Adrenal gland (tissue), 12 donors: ENCODE results near the gene PUSL1. TPM values are rescaled to one million over a fixed set of nuclear protein-coding genes. Genes with fewer than 3 reads are reported as not detected.

ENCODE experiments used
- DNase-seq, 7 donors: peaks; one replicate each; pipeline ENCODE4 v3.0.0-alpha.2; 2019 to 2020
- H3K27ac ChIP-seq, 5 donors: fragments of 200-600 bp; sonication (generic) in 4 of 5; 1 replicate in 3 of 5; 2 replicates in 2 of 5; pipeline versions ENCODE4 v1.5.1 to v1.8.0; 2016 to 2020; ENCODE audit warnings: mild to moderate bottlenecking in 1 of 5
- H3K27me3 ChIP-seq: fragments of 200-600 bp; 2 replicates; pipeline ENCODE4 v1.8.0; 2021
- H3K36me3 ChIP-seq, 2 donors: fragments of 200-600 bp; replicated peaks in 1 of 2; 1 replicate in 1 of 2; 2 replicates in 1 of 2; pipeline versions ENCODE4 v1.5.1 to v1.8.0; 2018 to 2022
- H3K4me1 ChIP-seq, 2 donors: fragments of 200-600 bp; replicated peaks in 1 of 2; 1 replicate in 1 of 2; 2 replicates in 1 of 2; pipeline versions ENCODE4 v1.5.1 to v1.8.0; 2018 to 2021
- H3K4me3 ChIP-seq, 4 donors: fragments of 200-600 bp; sonication (generic) in 3 of 4; one replicate each; pipeline ENCODE4 v1.5.1; 2016 to 2018
- H3K9me3 ChIP-seq, 3 donors: fragments of 200-600 bp; sonication (generic) in 1 of 3; replicated peaks in 1 of 3; 1 replicate in 2 of 3; 2 replicates in 1 of 3; pipeline versions ENCODE4 v1.5.1 to v1.8.0; 2016 to 2021
- POLR2A ChIP-seq, 2 donors: fragments of 450-650 bp; IDR thresholded peaks; one replicate each; pipeline ENCODE4 v1.6.1; 2017; ENCODE audit warnings: antibody characterized with exemption in 2 of 2, mild to moderate bottlenecking in 2 of 2, moderate library complexity in 1 of 2
- WGBS, 4 donors: extraction: QIAGEN DNeasy Blood & Tissue Kit in 2 of 4; methylation state at CpG; one replicate each; pipeline versions ENCODE4 v1.1.5 to v1.1.7; 2013 to 2017; 5-methylcytosine and 5-hydroxymethylcytosine counted together
- intact Hi-C, 2 donors: fragments of 100-400 bp; cut with DNase I; formaldehyde crosslinking; loops; one replicate each; pipeline versions ENCODE4 v1.14.1 to v1.15.0; 2022 to 2023
- polyA plus RNA-seq, 3 donors: library from polyadenylated mRNA; stranded (reverse); fragments of 200-250 nt in 2 of 3; fragments of 350-450 nt in 1 of 3; fragmentation: Illumina TruSeq in 1 of 3; extraction: RNeasy Lipid Tissue Mini Kit (QIAGEN cat#74804) in 1 of 3; gene quantifications; one replicate each; pipeline ENCODE4 v1.2.3, GENCODE V29; 2013 to 2014
- total RNA-seq, 9 donors: library from RNA; depleted of rRNA in 4 of 9; stranded (reverse); fragments of >200 nt in 4 of 9; fragments of 120-200 nt in 1 of 9; fragmentation: NEBNext Ultra II Directional in 1 of 9; extraction: Animal tissue kit (Norgen Biotek cat#: 25700) in 1 of 9; gene quantifications; one replicate each; pipeline versions ENCODE4 v1.1.0 to v1.2.4, GENCODE V29; 2013 to 2023
- TF ChIP-seq, protein P1 (sequence below), 6 experiments: fragments of 450-650 bp in 4 of 6; fragments of 200-600 bp in 2 of 6; sonication (generic) in 1 of 6; IDR thresholded peaks; 1 replicate in 5 of 6; 2 replicates in 1 of 6; pipeline versions ENCODE4 v1.5.1 to v1.8.0; 2016 to 2021; ENCODE audit warnings: antibody characterized with exemption in 6 of 6, mild to moderate bottlenecking in 2 of 6, moderate library complexity in 1 of 6
- donor health status: healthy with polysubstance abuse.
- donor health status: Bipolar disorder and iron deficiency.
- donor health status: DM: yes; HTN: yes; CAD: no.
- donor health status: DM: no; HTN: no; CAD: no.
- donor health status: DM: no; HTN: no; CAD: no.
- donor health status: DM: yes; HTN: yes; CAD: no.

PUSL1 gene
- total and polyA plus RNA-seq, 12 donors, result 2.5 to 43.8 (median 26.1) TPM

DNA sequence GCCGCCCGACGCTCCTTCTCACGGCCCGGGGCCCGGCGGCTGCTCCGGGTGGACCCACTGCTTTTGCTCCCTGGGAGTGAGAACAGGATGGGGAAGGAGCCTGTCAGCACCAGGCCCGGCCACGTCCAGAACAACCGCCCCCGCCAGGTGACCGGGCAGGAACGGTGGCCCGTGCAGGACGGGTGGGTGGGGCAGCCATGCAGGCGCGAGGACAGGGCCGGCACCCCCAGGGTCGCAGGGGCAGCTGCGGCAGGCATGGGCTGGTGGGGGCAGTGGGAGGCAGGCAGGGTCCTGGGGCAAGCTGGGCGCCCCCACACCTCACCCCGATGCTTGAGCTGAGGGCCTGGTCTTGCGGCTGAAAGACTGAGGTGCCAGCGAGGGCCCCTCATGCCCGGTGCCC, 28.0 kb downstream of the PUSL1 start:
- no peak for DNase-seq
- Histone ChIP-seq H3K9me3 (no peaks in the 10 kb centered on the region), H3K27ac (no peak overlapping the region), H3K27me3 (no peaks in the 10 kb centered on the region), H3K36me3 (peaks cover 0 to 25% of the 10 kb centered on the region in 2 donors), H3K4me3 (no peak overlapping the region), H3K4me1 (peaks cover 0 to 1% of the 10 kb centered on the region in 2 donors)
- intact Hi-C loops, result no loop called here
- TF ChIP-seq, protein P1, sequence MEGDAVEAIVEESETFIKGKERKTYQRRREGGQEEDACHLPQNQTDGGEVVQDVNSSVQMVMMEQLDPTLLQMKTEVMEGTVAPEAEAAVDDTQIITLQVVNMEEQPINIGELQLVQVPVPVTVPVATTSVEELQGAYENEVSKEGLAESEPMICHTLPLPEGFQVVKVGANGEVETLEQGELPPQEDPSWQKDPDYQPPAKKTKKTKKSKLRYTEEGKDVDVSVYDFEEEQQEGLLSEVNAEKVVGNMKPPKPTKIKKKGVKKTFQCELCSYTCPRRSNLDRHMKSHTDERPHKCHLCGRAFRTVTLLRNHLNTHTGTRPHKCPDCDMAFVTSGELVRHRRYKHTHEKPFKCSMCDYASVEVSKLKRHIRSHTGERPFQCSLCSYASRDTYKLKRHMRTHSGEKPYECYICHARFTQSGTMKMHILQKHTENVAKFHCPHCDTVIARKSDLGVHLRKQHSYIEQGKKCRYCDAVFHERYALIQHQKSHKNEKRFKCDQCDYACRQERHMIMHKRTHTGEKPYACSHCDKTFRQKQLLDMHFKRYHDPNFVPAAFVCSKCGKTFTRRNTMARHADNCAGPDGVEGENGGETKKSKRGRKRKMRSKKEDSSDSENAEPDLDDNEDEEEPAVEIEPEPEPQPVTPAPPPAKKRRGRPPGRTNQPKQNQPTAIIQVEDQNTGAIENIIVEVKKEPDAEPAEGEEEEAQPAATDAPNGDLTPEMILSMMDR (IDR thresholded peaks at IDR 0.05), result no peak
- no peak for TF ChIP-seq POLR2A (IDR thresholded peaks at IDR 0.05)
- WGBS, 4 donors, result 92 to 98% (median 93%) methylated on average over 6 to 26 of the region's 26 CpGs; no CpG with 5 or more reads in 1 of the 4 donors

DNA sequence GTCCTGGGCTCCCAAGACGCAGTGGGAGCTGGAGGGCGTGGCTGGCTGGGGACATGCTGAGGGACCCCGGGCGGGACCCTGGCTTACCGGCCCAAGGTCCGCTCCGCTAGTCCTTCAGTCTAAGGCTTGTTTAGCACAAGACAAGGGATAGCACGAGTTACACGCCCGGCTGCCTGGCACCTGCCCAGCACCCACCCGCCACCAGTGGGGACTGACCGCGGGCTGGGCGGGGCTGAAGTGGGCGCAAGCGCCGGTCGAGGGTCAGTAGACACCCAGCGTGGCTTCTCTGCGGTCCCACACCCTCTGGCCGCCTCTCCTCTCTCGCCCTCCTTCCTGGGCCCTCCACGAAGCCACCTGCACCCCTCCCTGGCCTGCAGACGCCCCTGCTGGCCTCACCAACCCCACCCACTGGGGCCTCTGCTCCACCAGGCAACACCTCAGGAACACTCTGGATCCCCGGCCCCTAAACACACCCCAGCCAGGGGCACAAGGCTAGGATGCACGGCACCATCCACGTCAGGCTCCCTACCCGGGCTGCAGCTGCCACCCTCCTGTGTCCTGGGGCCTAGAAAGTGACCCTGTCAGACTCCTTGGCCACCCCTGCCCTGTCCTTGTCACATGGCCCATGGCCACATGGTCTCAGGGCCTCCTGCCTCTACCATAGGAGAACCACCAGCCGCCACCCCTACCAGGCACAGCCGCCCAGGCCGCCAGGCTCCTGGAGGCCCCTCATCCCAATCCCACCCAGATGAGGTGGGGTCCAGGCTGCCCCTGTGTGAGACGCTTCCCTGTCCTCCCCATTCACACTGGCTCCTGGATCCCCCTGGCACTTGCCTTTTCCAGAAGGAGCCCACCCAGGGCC, 28.8 kb downstream of the PUSL1 start:
- no peaks in the 10 kb centered on the region for H3K4me1 ChIP-seq
- intact Hi-C loops, result no loop called here
- DNase-seq, result no peak
- no peak overlapping the region for H3K27ac ChIP-seq
- TF ChIP-seq, protein P1 (IDR thresholded peaks at IDR 0.05), result no peak
- no peak for TF ChIP-seq POLR2A (IDR thresholded peaks at IDR 0.05)
- H3K27me3 ChIP-seq, result no peaks in the 10 kb centered on the region
- WGBS, 4 donors, result 93 to 97% (median 95%) methylated on average over 14 to 32 of the region's 32 CpGs
- H3K9me3 ChIP-seq, result no peaks in the 10 kb centered on the region
- H3K36me3 ChIP-seq, result peaks cover 0 to 25% of the 10 kb centered on the region in 2 donors
- H3K4me3 ChIP-seq, result no peak overlapping the region

- intact Hi-C loops, result no loop called here
- Histone ChIP-seq H3K4me3 (no peak overlapping the region), H3K27ac (no peak overlapping the region), H3K9me3 (no peaks in the 10 kb centered on the region), H3K36me3 (peaks cover 0 to 25% of the 10 kb centered on the region in 2 donors), H3K27me3 (no peaks in the 10 kb centered on the region), H3K4me1 (no peaks in the 10 kb centered on the region)
- TF ChIP-seq POLR2A (IDR thresholded peaks at IDR 0.05), result no peak
- WGBS, 4 donors, result 77 to 85% (median 80%) methylated on average over 3 to 18 of the region's 18 CpGs
- no peak for DNase-seq
Measured at GRCh38 chr1:1337793-1338147, 29.4 kb downstream of the PUSL1 start.

DNA sequence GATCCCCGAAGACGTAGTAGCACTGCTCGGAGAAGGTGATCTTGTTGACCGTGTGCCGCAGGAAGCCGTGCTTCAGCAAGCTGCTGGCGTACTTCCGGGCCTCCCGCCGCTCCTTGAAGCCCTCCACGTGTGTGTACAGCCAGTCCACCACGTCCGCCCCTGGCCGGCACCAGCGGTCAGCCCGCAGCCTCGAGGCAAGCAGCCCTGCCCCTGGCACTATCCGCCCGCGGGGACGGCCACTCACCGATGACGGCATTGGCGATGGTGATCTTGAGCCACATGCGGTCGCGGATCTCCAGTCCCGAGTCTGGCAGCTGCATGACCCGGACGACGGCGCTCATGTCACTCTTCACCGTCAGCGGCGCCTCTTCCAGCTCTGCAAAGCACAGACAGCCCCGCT, 29.9 kb downstream of the PUSL1 start:
- no peak for DNase-seq
- WGBS, 4 donors, result 91 to 96% (median 95%) methylated on average over 17 to 36 of the region's 36 CpGs
- H3K27ac ChIP-seq, result no peak overlapping the region
- no peaks in the 10 kb centered on the region for H3K27me3 ChIP-seq
- H3K4me1 ChIP-seq, result no peaks in the 10 kb centered on the region
- no peaks in the 10 kb centered on the region for H3K9me3 ChIP-seq
- no peak for TF ChIP-seq POLR2A (IDR thresholded peaks at IDR 0.05)
- TF ChIP-seq, protein P1 (IDR thresholded peaks at IDR 0.05), result no peak
- peaks cover 0 to 25% of the 10 kb centered on the region in 2 donors for H3K36me3 ChIP-seq
- no peak overlapping the region for H3K4me3 ChIP-seq
- intact Hi-C loops, result no loop called here

GRCh38 chr1:1340185-1340584, 31.8 kb downstream of the PUSL1 start:
- peaks cover 6 to 12% of the 10 kb centered on the region in 2 donors for H3K4me1 ChIP-seq
- no peaks in the 10 kb centered on the region for H3K9me3 ChIP-seq
- TF ChIP-seq, protein P1 (IDR thresholded peaks at IDR 0.05), result no peak
- no peak for TF ChIP-seq POLR2A (IDR thresholded peaks at IDR 0.05)
- intact Hi-C loops, result no loop called here
- H3K4me3 ChIP-seq, result no peak overlapping the region
- peaks cover 0 to 25% of the 10 kb centered on the region in 2 donors for H3K36me3 ChIP-seq
- DNase-seq, result no peak
- 89 to 92% (median 90%) methylated on average over 9 to 23 of the region's 23 CpGs for WGBS, 4 donors
- no peak overlapping the region for H3K27ac ChIP-seq
- H3K27me3 ChIP-seq, result no peaks in the 10 kb centered on the region
